ENCODE measurements around the gene INTS2. TPM values are rescaled to one million over a fixed set of nuclear protein-coding genes. Genes with fewer than 3 reads are reported as not detected.

Gene INTS2, protein sequence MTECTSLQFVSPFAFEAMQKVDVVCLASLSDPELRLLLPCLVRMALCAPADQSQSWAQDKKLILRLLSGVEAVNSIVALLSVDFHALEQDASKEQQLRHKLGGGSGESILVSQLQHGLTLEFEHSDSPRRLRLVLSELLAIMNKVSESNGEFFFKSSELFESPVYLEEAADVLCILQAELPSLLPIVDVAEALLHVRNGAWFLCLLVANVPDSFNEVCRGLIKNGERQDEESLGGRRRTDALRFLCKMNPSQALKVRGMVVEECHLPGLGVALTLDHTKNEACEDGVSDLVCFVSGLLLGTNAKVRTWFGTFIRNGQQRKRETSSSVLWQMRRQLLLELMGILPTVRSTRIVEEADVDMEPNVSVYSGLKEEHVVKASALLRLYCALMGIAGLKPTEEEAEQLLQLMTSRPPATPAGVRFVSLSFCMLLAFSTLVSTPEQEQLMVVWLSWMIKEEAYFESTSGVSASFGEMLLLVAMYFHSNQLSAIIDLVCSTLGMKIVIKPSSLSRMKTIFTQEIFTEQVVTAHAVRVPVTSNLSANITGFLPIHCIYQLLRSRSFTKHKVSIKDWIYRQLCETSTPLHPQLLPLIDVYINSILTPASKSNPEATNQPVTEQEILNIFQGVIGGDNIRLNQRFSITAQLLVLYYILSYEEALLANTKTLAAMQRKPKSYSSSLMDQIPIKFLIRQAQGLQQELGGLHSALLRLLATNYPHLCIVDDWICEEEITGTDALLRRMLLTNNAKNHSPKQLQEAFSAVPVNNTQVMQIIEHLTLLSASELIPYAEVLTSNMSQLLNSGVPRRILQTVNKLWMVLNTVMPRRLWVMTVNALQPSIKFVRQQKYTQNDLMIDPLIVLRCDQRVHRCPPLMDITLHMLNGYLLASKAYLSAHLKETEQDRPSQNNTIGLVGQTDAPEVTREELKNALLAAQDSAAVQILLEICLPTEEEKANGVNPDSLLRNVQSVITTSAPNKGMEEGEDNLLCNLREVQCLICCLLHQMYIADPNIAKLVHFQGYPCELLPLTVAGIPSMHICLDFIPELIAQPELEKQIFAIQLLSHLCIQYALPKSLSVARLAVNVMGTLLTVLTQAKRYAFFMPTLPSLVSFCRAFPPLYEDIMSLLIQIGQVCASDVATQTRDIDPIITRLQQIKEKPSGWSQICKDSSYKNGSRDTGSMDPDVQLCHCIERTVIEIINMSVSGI
- total RNA-seq, result 10 to 100 TPM; 11.2 to 16.8 (median 11.9) TPM

DNA sequence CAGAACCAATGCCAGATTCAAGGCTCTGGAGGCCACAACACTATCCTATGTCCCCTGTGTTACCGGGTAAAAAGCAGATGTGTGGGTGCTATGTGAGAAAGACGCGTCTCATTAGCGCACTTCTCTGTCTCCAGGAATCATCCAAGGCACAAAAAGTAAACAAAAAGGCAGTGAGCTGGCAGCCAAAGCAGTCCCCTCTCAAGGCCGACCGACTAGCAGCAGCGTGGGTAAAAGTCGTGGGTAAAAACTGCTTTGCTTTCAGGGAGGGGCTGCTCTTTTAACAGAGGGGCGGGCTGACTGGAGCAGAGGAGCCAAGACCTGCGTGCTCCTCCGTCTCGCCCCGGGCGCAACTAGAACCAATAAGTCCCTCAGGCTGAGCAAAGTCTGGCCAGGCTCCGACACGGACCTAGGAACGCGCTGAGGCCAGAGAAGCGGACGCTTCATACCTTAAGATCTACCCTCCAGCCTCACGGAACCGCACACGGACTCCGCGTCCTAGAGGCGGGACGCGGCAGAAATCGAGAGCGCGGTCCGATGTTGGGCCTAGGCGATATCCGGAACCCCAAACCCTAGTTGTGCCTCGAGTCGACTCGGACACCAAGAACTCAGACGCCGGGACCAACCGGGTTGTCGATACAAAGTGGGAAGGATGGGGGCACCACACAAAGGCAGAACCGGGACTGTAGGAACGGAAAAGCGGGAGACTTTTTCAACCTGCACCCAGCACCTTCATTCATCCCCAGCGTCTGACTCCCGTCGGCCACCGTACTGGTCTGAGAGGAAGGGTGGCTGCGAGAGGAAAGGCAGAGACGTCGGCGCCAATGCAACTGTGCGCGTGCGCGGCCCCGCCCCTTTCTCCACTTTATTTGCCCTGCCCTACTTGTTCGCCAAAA, at the start of gene INTS2:
Gene INTS2, minus strand, starts transcription at position 775 of the 893 bp plus-strand sequence. CDS start 1,338 bp downstream, outside the sequence.
- Histone ChIP-seq H3K4me1 (replicated peaks in 1 of 2) (peaks cover 7 to 10% of the 10 kb centered on the region in 2 donors), H3K4me3 (peak within 1 kb of the TSS; percentile 52 to 85 (median 60)), H3K27ac (peak within 1 kb of the TSS; percentile 40 to 74)
- in situ Hi-C loops (cut with MboI; ENCODE audit: low pct_unique_long_range_greater_than_20kb in 2 of 9, low sequenced_read_pairs in 9 of 9, unreplicated experiment in 9 of 9), result loop anchor here in 1 of 9 experiments (25.0 kb wide), 1 partner anchor 110 kb away; no protein-coding TSS in a partner anchor
- 0 to 2% (median 2%) methylated on average over 5 to 26 of the region's 58 CpGs; no CpG with 5 or more reads in 2 of the 10 experiments for WGBS, 10 experiments
- ATAC-seq (replicated peaks in 6 of 8), result peak; percentile 84 to 95 (median 88)

DNA sequence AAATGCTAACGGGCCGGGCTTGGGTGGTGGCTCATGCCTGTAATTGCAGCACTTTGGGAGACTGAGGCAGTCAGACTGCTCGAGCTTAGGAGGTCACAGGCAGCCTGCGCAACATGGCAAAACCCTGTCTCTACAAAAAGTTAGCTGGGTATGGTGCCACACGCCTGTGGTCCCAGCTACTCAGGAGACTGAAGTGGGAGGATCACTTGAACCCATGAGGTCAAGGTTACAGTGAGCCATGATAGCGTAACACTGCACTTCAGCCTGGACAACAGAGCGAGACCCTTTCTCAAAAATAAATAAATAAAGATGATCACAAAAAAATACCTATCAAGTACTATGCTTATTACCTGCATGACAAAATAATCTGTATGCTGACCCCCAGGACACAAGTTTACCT, 46.3 kb upstream of the INTS2 start:
- ATAC-seq (replicated peaks in 6 of 8), result no peak
- Histone ChIP-seq H3K4me3 (no peak overlapping the region), H3K27ac (no peak overlapping the region), H3K4me1 (replicated peaks in 1 of 2) (no peaks in the 10 kb centered on the region)
- in situ Hi-C loops (cut with MboI; ENCODE audit: low pct_unique_long_range_greater_than_20kb in 2 of 9, low sequenced_read_pairs in 9 of 9, unreplicated experiment in 9 of 9), result no loop called here
- WGBS, 10 experiments, result 78 to 100% (median 93%) methylated on average over 2 to 7 of the region's 7 CpGs; no CpG with 5 or more reads in 2 of the 10 experiments

DNA sequence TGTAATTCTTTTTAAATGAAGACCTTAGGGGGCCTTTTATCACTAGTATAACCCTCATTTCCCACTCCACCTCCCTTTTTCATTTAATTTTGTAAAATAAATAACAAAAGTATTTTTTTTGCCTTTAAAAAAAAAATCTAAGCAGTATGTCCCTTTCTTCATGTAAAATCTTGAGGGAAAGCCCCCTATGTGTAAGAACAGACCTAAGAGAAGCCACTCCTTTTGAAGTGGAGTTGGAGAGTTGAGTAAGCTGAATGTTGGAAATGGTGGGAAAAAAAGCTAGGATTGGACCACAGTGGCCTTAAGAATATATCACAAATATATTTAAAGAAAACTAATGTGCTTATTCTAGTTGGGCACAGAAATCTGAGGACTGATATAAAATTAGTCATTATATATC, 44.5 kb upstream of the INTS2 start:
- ATAC-seq (replicated peaks in 6 of 8), result no peak
- Histone ChIP-seq H3K4me1 (replicated peaks in 1 of 2) (no peaks in the 10 kb centered on the region), H3K27ac (no peak overlapping the region), H3K4me3 (no peak overlapping the region)
- in situ Hi-C loops (cut with MboI; ENCODE audit: low pct_unique_long_range_greater_than_20kb in 2 of 9, low sequenced_read_pairs in 9 of 9, unreplicated experiment in 9 of 9), result no loop called here

DNA sequence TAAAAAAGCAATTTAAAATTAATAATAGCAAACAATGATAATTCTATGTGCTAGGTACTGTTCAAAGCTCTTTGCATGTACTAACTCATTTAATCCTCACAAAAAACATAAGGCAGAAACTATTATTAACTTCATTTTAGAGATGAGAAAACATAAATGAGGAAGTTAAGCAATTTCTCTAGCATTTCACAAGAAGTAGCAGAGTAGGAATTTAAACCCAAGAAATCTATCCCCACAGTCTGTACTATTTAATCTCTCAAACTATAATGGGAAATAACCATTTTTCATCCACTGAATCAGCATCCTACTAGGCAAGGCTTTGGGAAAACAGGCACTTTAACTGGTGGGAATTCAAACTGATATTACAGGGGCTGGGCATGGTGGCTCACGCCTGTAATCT, 42.2 kb upstream of the INTS2 start:
- WGBS, 10 experiments, result 80 to 100% (median 87%) methylated on average over 1 of the region's 1 CpG; no CpG with 5 or more reads in 6 of the 10 experiments
- ATAC-seq (replicated peaks in 6 of 8), result no peak
- H3K4me3 ChIP-seq, result no peak overlapping the region
- no peak overlapping the region for H3K27ac ChIP-seq
- in situ Hi-C loops (cut with MboI; ENCODE audit: low pct_unique_long_range_greater_than_20kb in 2 of 9, low sequenced_read_pairs in 9 of 9, unreplicated experiment in 9 of 9), result no loop called here
- no peaks in the 10 kb centered on the region for H3K4me1 ChIP-seq (replicated peaks in 1 of 2)

DNA sequence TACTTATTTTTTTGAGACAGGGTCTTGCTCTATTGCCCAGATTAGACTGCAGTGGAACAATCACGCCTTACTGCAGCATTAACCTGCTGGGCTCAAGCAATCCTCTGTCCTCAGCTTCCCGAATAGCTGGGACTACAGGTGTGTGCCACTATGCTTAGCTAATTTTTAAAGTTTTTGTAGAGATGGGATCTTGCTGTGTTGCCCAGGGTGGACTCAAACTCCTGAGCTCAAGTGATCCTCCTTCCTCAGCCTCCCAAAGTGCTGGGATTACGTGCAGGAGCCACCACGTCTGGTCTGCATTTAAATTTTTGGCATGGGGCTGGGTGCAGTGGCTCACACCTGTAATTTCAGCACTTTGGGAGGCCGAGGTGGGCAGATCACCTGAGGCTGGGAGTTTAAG, 41.0 kb upstream of the INTS2 start:
- Histone ChIP-seq H3K4me3 (no peak overlapping the region), H3K4me1 (replicated peaks in 1 of 2) (no peaks in the 10 kb centered on the region), H3K27ac (no peak overlapping the region)
- 80 to 100% (median 97%) methylated on average over 1 to 3 of the region's 5 CpGs; no CpG with 5 or more reads in 2 of the 10 experiments for WGBS, 10 experiments
- in situ Hi-C loops (cut with MboI; ENCODE audit: low pct_unique_long_range_greater_than_20kb in 2 of 9, low sequenced_read_pairs in 9 of 9, unreplicated experiment in 9 of 9), result no loop called here
- no peak for ATAC-seq (replicated peaks in 6 of 8)

DNA sequence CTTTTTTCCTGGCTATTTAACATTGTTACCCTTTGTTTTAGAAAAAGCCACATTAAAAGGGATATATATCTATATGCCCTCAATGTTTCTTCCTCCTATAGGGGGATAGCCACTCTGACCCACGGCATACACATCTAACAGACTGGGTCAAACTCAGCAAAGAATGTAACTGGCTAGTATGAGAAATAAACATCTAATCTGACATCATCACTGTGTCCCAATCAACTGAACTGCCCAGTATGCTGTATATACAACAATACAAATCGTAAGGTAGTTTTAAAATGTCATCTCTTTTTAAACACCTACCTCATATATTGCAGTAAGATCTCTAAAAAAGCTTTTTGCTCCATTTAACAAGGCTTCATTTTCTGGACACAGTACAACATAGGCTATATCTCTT, 39.9 kb upstream of the INTS2 start:
- in situ Hi-C loops (cut with MboI; ENCODE audit: low pct_unique_long_range_greater_than_20kb in 2 of 9, low sequenced_read_pairs in 9 of 9, unreplicated experiment in 9 of 9), result no loop called here
- H3K4me1 ChIP-seq (replicated peaks in 1 of 2), result no peaks in the 10 kb centered on the region
- ATAC-seq (replicated peaks in 6 of 8), result no peak
- WGBS, 10 experiments, result 71 to 100% (median 89%) methylated on average over 1 to 2 of the region's 2 CpGs; no CpG with 5 or more reads in 2 of the 10 experiments
- H3K27ac ChIP-seq, result no peak overlapping the region
- H3K4me3 ChIP-seq, result no peak overlapping the region

DNA sequence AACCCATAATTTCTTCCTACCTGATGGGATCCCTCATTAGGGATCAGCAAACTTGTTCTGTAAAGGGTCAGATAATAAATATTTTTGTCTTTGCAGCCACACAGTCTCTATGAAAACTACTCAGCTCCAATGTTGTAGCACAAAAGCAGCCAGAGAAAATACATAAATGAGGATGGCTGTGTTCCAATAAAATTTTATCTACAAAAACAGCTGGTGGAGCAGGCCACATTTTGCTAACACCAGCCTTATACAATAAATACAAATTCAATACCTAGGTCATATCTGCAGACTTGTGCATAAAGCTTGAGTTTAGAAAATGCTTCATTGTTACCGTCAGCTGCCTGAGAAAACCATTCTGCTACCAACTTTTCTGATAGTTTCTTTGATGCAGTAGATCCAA, 38.4 kb upstream of the INTS2 start:
- 0% methylated on average over 1 of the region's 1 CpG; no CpG with 5 or more reads in 2 of the 10 experiments for WGBS, 10 experiments
- ATAC-seq (replicated peaks in 6 of 8), result no peak
- no peak overlapping the region for H3K27ac ChIP-seq
- no peak overlapping the region for H3K4me3 ChIP-seq
- H3K4me1 ChIP-seq (replicated peaks in 1 of 2), result no peaks in the 10 kb centered on the region
- in situ Hi-C loops (cut with MboI; ENCODE audit: low pct_unique_long_range_greater_than_20kb in 2 of 9, low sequenced_read_pairs in 9 of 9, unreplicated experiment in 9 of 9), result no loop called here

DNA sequence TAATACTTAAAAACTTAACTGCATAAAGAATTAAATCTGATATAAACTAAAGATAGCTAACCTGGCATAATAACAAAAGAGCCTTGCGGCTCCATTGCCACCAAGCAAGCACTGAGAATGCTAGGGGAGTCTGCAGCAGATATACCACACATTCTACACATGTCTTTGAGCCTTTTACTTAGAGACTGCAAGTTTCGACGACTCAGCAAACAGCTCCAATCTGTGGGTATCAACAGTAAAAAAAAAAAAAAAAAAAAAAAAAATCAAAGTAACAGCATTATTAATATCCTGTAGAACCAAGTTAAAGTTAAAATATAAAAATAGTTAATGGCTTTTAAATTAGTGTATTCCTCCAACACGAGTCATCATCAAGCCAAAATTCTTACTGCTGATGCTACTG, 27.8 kb upstream of the INTS2 start:
- no peak overlapping the region for H3K27ac ChIP-seq
- ATAC-seq (replicated peaks in 6 of 8), result no peak
- no peak overlapping the region for H3K4me3 ChIP-seq
- WGBS, 10 experiments, result 0 to 100% (median 85%) methylated on average over 1 to 4 of the region's 4 CpGs; no CpG with 5 or more reads in 1 of the 10 experiments
- no peaks in the 10 kb centered on the region for H3K4me1 ChIP-seq (replicated peaks in 1 of 2)
- in situ Hi-C loops (cut with MboI; ENCODE audit: low pct_unique_long_range_greater_than_20kb in 2 of 9, low sequenced_read_pairs in 9 of 9, unreplicated experiment in 9 of 9), result no loop called here

DNA sequence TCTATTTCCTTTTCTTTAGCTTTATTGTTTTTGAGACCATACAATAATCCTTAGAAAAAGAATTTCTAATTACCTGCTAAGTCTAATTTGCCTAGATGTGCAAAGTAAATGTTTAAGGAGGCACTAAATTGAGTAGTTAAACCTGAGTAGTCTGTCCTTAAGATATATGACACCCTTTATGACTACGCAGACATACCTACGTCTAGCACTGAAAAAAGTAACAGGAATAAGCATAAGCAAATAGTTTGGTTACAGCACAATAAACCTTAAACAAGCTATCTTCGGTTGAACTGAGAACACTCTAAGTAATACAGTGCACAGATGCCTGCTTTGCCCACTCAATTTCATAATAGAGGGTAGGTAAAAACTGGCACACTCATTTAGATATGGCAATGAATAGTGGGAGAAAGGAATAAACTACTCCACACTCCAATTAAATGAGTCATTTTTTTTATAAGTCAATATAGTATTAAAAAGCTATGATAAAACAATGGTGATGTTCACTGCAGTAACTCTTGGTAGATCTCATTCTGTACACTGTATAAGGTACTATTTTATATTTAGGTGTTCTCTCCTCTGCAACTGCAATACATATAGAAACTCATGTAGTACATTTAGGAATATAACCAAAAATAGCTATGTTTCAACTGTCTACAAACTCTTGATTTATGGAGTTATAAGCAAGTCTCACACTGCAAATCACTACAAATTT, 19.7 kb upstream of the INTS2 start:
- H3K4me1 ChIP-seq (replicated peaks in 1 of 2), result no peaks in the 10 kb centered on the region
- ATAC-seq (replicated peaks in 6 of 8), result no peak
- H3K4me3 ChIP-seq, result no peak overlapping the region
- WGBS, 10 experiments, result 60 to 100% (median 96%) methylated on average over 1 to 3 of the region's 3 CpGs; no CpG with 5 or more reads in 2 of the 10 experiments
- H3K27ac ChIP-seq, result no peak overlapping the region
- in situ Hi-C loops (cut with MboI; ENCODE audit: low pct_unique_long_range_greater_than_20kb in 2 of 9, low sequenced_read_pairs in 9 of 9, unreplicated experiment in 9 of 9), result loop anchor here in 1 of 9 experiments (25.0 kb wide), 1 partner anchor 90 kb away; no protein-coding TSS in a partner anchor

DNA sequence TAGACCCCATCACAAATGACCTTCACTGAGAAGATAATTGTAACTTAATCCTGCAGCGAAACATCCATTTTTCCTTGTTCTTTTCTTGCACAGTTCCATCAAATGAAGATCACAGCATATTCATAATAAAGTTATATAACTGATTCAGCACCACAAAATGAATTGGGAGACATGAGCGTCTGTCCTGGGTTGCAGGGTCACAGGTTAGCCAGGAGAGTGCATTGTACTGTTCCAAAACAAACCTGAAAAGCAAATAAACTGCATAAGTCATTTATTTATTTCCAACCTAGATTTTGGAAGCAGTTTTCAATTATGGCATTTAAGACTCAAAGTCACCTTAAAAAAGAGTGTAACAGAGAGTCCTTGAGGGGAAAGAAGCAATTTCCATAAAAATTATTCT, 18.6 kb upstream of the INTS2 start:
- Histone ChIP-seq H3K4me1 (replicated peaks in 1 of 2) (no peaks in the 10 kb centered on the region), H3K4me3 (no peak overlapping the region), H3K27ac (no peak overlapping the region)
- no peak for ATAC-seq (replicated peaks in 6 of 8)
- 58 to 100% (median 100%) methylated on average over 1 to 2 of the region's 2 CpGs; no CpG with 5 or more reads in 1 of the 10 experiments for WGBS, 10 experiments
- in situ Hi-C loops (cut with MboI; ENCODE audit: low pct_unique_long_range_greater_than_20kb in 2 of 9, low sequenced_read_pairs in 9 of 9, unreplicated experiment in 9 of 9), result loop anchor here in 1 of 9 experiments (25.0 kb wide), 1 partner anchor 91 kb away; no protein-coding TSS in a partner anchor

DNA sequence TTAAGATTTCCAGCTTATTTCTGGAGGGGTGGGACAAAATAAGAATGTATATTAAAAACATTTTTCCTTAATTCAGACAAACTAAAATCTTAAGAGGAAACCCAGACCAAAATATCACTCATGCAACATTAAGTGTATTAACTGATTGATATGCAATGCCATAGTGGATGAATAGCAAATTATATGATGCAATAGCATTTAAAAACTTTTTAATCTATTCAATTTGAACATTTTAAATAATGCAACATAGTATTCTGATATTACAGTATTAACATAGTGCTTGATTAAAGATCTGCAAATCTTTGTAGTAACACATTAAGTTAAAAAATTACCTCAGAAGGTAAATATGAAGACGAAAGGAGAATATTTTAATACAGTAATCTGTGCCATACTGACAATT, 15.3 kb upstream of the INTS2 start:
- no peak overlapping the region for H3K27ac ChIP-seq
- no peak for ATAC-seq (replicated peaks in 6 of 8)
- in situ Hi-C loops (cut with MboI; ENCODE audit: low pct_unique_long_range_greater_than_20kb in 2 of 9, low sequenced_read_pairs in 9 of 9, unreplicated experiment in 9 of 9), result loop anchor here in 1 of 9 experiments (25.0 kb wide), 1 partner anchor 94 kb away; no protein-coding TSS in a partner anchor
- H3K4me1 ChIP-seq (replicated peaks in 1 of 2), result no peaks in the 10 kb centered on the region
- no peak overlapping the region for H3K4me3 ChIP-seq
- 67 to 100% (median 100%) methylated on average over 1 of the region's 1 CpG for whole genome bisulfite sequencing, 10 experiments

Measured in motor neuron (in vitro differentiated cells).